Testis (tissue), 3 donors: ENCODE measurements around the gene CDKAL1. TPM values are rescaled to one million over a fixed set of nuclear protein-coding genes. Genes with fewer than 3 reads are reported as not detected.

Source experiments
- DNase-seq: peaks from one replicate; pipeline ENCODE4 v3.0.0-alpha.2; 2019
- H3K27ac ChIP-seq, 2 donors: fragments of 200-600 bp; sonication (generic); one replicate each; pipeline ENCODE4 v1.5.1; 2019
- H3K27me3 ChIP-seq: fragments of 200-600 bp; sonication (generic); one replicate; pipeline ENCODE4 v1.5.1; 2019
- H3K36me3 ChIP-seq: fragments of 200-600 bp; sonication (generic); one replicate; pipeline ENCODE4 v1.5.1; 2017; ENCODE audit warnings: low read depth; ENCODE audit errors: missing control alignments
- H3K4me1 ChIP-seq: fragments of 200-600 bp; sonication (generic); one replicate; pipeline ENCODE4 v1.5.1; 2019
- H3K4me3 ChIP-seq, 2 donors: fragments of 200-600 bp; sonication (generic); one replicate each; pipeline ENCODE4 v1.5.1; 2017 to 2019
- H3K9me3 ChIP-seq: fragments of 200-600 bp; sonication (generic); one replicate; pipeline ENCODE4 v1.5.1; 2017
- CTCF ChIP-seq, 3 experiments: fragments of 450-650 bp in 2 of 3; fragments of 200-600 bp in 1 of 3; sonication (generic) in 1 of 3; IDR thresholded peaks; one replicate each; pipeline ENCODE4 v1.5.1; 2016 to 2019; ENCODE audit warnings: antibody characterized with exemption in 3 of 3, mild to moderate bottlenecking in 2 of 3, moderate library complexity in 1 of 3
- POLR2A ChIP-seq: fragments of 450-650 bp; IDR thresholded peaks from one replicate; pipeline ENCODE4 v1.6.1; 2017; ENCODE audit warnings: antibody characterized with exemption, mild to moderate bottlenecking, moderate library complexity
- WGBS, 2 donors: methylation state at CpG; one replicate each; pipeline ENCODE4 v1.1.5; 2018; 5-methylcytosine and 5-hydroxymethylcytosine counted together
- intact Hi-C: fragments of 100-400 bp; cut with DNase I; formaldehyde crosslinking; loops from one replicate; pipeline ENCODE4 v1.15.1; 2023; ENCODE audit warnings: low total_unique reads
- polyA plus RNA-seq: library from polyadenylated mRNA; stranded (reverse); fragments of 350-450 nt; fragmentation: Illumina TruSeq; extraction: RNeasy Lipid Tissue Mini Kit (QIAGEN cat#74804); gene quantifications from one replicate; pipeline ENCODE4 v1.2.3, GENCODE V29; 2014; ENCODE audit warnings: low read depth, low replicate concordance; ENCODE audit not compliant: insufficient read depth
- total RNA-seq, 2 donors: library from RNA; depleted of rRNA; stranded (reverse); fragments of >200 nt; gene quantifications; one replicate each; pipeline ENCODE4 v1.2.3, GENCODE V29; 2016

The CDKAL1 gene
- total and polyA plus RNA-seq, 3 donors from 2014 or later, result 11.1 to 18.5 (median 16.1) TPM

- H3K36me3 ChIP-seq, result no peaks in the 10 kb centered on the region
These were observed 737.3 kb downstream of the CDKAL1 start for GRCh38 chr6:21271428-21272155.

GRCh38 chr6:21273451-21273850, 739.2 kb downstream of the CDKAL1 start:
- H3K4me3 ChIP-seq, result no peak overlapping the region
- 87 to 93% methylated on average over 2 of the region's 2 CpGs for WGBS, 2 donors
- no peaks in the 10 kb centered on the region for H3K4me1 ChIP-seq
- no peaks in the 10 kb centered on the region for H3K9me3 ChIP-seq
- no peaks in the 10 kb centered on the region for H3K27me3 ChIP-seq
- DNase-seq, result no peak
- intact Hi-C loops, result no loop called here
- H3K36me3 ChIP-seq, result no peaks in the 10 kb centered on the region
- H3K27ac ChIP-seq, result no peak overlapping the region
- TF ChIP-seq POLR2A (no peak), CTCF (IDR thresholded peaks at IDR 0.05) (no peak)

More at GRCh38 chr6:21271428-21272155, 737.3 kb downstream of the CDKAL1 start:
- Histone ChIP-seq H3K27me3 (no peaks in the 10 kb centered on the region), H3K4me1 (no peaks in the 10 kb centered on the region), H3K27ac (no peak overlapping the region), H3K4me3 (no peak overlapping the region), H3K9me3 (no peaks in the 10 kb centered on the region)
- no peak for DNase-seq
- no peak for TF ChIP-seq POLR2A
- no peak for TF ChIP-seq CTCF (IDR thresholded peaks at IDR 0.05)
- WGBS, 2 donors, result 84 to 92% methylated on average over 7 of the region's 7 CpGs
- intact Hi-C loops, result no loop called here

GRCh38 chr6:21274851-21275250, 740.6 kb downstream of the CDKAL1 start:
- Histone ChIP-seq H3K4me1 (no peaks in the 10 kb centered on the region), H3K9me3 (no peaks in the 10 kb centered on the region), H3K27ac (no peak overlapping the region), H3K4me3 (no peak overlapping the region), H3K36me3 (no peaks in the 10 kb centered on the region), H3K27me3 (no peaks in the 10 kb centered on the region)
- 89 to 90% methylated on average over 6 of the region's 6 CpGs for WGBS, 2 donors
- no peak for DNase-seq
- intact Hi-C loops, result no loop called here
- TF ChIP-seq CTCF (IDR thresholded peaks at IDR 0.05) (no peak), POLR2A (no peak)

GRCh38 chr6:21277601-21278374, 743.5 kb downstream of the CDKAL1 start:
- H3K9me3 ChIP-seq, result no peaks in the 10 kb centered on the region
- H3K36me3 ChIP-seq, result no peaks in the 10 kb centered on the region
- DNase-seq, result no peak
- H3K4me3 ChIP-seq, result no peak overlapping the region
- intact Hi-C loops, result no loop called here
- no peaks in the 10 kb centered on the region for H3K27me3 ChIP-seq
- TF ChIP-seq CTCF (IDR thresholded peaks at IDR 0.05), result no peak
- TF ChIP-seq POLR2A, result no peak
- H3K4me1 ChIP-seq, result no peaks in the 10 kb centered on the region
- H3K27ac ChIP-seq, result no peak overlapping the region
- 81 to 84% methylated on average over 7 of the region's 7 CpGs for WGBS, 2 donors
